ENCODE data around the gene TMEM150C. TPM values are rescaled to one million over a fixed set of nuclear protein-coding genes. Genes with fewer than 3 reads are reported as not detected.
"Not testable (repeated sequence)": the region's sequence is repeated elsewhere in the genome, so short reads cannot be mapped to it uniquely, and the experiment has no call there.

Gene TMEM150C
- total RNA-seq, 1 donor = 0.21 TPM

DNA sequence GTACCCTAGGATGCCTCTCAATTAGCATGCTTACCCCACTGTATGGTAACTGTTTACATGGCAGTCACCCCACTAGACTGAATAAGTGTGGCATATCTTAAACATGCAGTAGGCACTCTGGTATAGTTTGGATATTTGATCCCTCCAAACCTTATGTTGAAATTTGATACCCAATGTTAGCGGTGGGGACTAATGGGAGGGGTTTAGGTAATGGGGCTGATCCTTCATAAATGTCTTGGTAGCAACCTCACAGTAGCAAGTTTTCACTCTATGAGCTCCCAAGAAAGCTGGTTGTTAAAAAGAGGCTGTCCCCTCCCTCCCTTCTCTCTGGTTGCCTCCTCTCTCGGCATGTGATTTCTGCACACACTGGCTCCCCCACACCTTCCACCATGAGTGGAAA, 10.1 kb downstream of the TMEM150C start:
- Histone ChIP-seq H3K4me3 (ENCODE audit: low read length) (no peak overlapping the region), H3K9me3 (ENCODE audit: low read depth, low read length) (no peaks in the 10 kb centered on the region), H3K4me1 (ENCODE audit: insufficient read depth, low read length) (no peaks in the 10 kb centered on the region), H3K27me3 (ENCODE audit: insufficient read depth, low read length) (peaks cover 4% of the 10 kb centered on the region)

DNA sequence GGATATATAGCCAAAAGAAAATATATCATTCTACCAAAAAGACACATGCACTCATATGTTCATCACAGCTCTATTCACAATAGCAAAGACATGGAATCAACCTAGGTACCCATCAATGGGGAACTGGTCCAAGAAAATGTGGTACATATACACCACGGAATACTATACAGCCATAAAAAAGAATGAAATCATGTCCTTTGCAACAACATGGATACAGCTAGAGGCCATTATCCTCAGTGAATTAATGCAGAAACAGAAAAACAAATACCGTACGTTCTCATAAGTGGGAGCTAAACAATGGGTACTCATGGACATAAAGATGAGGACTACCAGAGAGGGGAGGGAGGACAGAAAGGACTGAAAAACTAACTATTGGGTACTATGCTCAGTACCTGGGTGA, 13.9 kb downstream of the TMEM150C start:
- not testable (repeated sequence) for H3K27me3 ChIP-seq (ENCODE audit: insufficient read depth, low read length); H3K4me1 ChIP-seq (ENCODE audit: insufficient read depth, low read length); H3K9me3 ChIP-seq (ENCODE audit: low read depth, low read length)

DNA sequence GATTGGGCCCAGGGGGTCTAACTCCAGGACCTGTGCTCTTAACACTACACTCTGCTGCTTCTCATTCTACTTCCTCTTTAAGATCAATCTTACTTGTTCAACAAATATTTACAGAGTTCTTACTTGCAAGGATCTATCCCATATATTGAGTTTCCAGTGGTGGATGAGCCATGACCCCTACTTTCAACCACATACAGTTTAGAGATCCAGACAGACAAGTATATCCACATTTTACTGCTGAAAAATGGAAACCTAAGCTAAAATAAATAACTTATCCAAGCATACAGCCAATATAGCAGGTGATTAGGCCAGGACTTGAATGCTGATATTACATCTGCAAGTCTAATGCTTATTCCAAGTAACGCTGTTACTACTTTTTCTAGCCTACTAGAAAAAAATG, 18.7 kb downstream of the TMEM150C start:
- H3K4me1 ChIP-seq (ENCODE audit: insufficient read depth, low read length) = no peaks in the 10 kb centered on the region
- no peaks in the 10 kb centered on the region for H3K9me3 ChIP-seq (ENCODE audit: low read depth, low read length)

More for the DNA sequence above, 13.9 kb downstream of the TMEM150C start:
- H3K4me3 ChIP-seq (ENCODE audit: low read length) = not testable (repeated sequence)

DNA sequence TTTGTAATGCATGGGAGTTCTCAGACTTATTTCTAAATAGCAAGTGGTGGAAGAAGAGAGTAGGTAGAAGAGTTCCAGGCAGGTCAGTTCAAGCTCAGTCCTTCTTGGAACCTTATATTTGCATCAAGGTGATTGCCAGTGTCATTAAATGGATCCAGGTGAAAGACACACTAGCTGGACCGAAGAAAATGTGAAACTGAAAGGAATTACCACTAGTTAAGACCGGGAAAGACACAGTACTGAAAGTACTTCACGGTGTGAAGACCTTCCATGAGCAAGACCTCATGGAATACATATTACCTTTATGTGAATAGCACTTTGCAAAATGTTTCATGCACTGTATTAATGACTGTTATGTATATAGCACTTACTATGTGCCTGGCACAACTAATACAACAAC, 19.1 kb downstream of the TMEM150C start:
- Histone ChIP-seq H3K27me3 (ENCODE audit: insufficient read depth, low read length) (no peaks in the 10 kb centered on the region), H3K4me1 (ENCODE audit: insufficient read depth, low read length) (no peaks in the 10 kb centered on the region), H3K9me3 (ENCODE audit: low read depth, low read length) (no peaks in the 10 kb centered on the region), H3K4me3 (ENCODE audit: low read length) (no peak overlapping the region)

More for the DNA sequence above, 18.7 kb downstream of the TMEM150C start:
- H3K4me3 ChIP-seq (ENCODE audit: low read length) = no peak overlapping the region
- no peaks in the 10 kb centered on the region for H3K27me3 ChIP-seq (ENCODE audit: insufficient read depth, low read length)

DNA sequence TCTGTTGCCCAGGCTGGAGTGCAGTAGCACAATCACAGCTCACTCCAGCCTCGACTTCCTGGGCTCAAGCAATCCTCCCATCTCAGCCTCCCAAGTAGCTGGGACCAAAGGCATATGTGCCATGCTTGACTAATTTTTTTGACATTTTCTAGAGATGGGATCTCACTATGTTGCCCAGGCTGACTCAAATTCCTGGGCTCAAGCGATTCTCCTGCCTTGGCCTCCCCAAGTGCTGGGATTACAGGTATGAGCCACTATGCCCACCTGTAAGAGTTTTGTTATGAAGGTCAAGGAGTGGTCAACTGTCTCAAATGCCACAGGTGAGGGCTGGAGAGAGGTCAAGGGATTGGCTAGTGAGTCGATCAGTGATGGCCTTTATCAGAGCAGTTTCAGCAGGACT, 32.5 kb downstream of the TMEM150C start:
- no peaks in the 10 kb centered on the region for H3K4me1 ChIP-seq (ENCODE audit: insufficient read depth, low read length)
- H3K4me3 ChIP-seq (ENCODE audit: low read length) = no peak overlapping the region
- H3K27me3 ChIP-seq (ENCODE audit: insufficient read depth, low read length) = no peaks in the 10 kb centered on the region
- no peaks in the 10 kb centered on the region for H3K9me3 ChIP-seq (ENCODE audit: low read depth, low read length)

DNA sequence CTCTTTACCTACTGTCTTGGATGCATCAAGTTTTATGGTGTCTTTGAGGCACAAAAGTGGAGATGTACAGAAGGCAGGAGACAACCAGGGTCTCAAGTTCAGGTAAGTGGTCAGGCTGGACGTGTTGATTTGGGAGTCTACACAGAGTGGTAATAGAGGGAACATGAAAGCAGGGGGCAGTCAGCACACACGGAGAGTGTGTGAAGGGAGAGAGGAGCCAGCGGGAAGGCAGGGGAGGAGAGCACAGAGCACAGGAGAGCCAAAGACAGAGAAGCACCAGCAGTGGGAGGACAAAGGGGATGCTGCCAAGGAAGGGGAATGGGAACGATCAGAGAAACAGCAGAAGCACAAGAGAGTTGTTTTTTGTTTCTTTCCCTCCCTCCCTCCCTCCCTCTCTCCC, 32.9 kb downstream of the TMEM150C start:
- Histone ChIP-seq H3K9me3 (ENCODE audit: low read depth, low read length) (no peaks in the 10 kb centered on the region), H3K4me1 (ENCODE audit: insufficient read depth, low read length) (no peaks in the 10 kb centered on the region), H3K4me3 (ENCODE audit: low read length) (no peak overlapping the region), H3K27me3 (ENCODE audit: insufficient read depth, low read length) (no peaks in the 10 kb centered on the region)

DNA sequence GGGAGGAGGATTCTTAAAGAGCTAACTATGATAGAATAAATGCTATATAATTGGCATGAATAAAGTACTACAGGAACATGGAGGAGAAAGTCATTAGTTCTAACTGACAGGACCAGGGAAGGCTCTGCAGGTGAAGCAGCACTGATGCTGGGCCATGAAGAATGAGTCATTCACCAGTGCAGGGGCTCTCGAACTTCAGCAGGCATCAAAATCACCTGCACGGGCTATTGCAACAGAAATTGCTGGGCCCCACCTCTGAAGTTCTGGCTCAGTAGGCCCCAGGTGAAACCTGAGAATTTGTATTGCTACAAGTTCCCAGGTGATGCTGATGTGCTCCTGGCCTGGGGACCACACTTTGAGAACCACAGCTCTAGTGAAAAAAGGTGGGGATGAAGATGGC, 33.7 kb downstream of the TMEM150C start:
- no peak overlapping the region for H3K4me3 ChIP-seq (ENCODE audit: low read length)
- H3K4me1 ChIP-seq (ENCODE audit: insufficient read depth, low read length) = no peaks in the 10 kb centered on the region
- no peaks in the 10 kb centered on the region for H3K27me3 ChIP-seq (ENCODE audit: insufficient read depth, low read length)
- H3K9me3 ChIP-seq (ENCODE audit: low read depth, low read length) = no peaks in the 10 kb centered on the region

DNA sequence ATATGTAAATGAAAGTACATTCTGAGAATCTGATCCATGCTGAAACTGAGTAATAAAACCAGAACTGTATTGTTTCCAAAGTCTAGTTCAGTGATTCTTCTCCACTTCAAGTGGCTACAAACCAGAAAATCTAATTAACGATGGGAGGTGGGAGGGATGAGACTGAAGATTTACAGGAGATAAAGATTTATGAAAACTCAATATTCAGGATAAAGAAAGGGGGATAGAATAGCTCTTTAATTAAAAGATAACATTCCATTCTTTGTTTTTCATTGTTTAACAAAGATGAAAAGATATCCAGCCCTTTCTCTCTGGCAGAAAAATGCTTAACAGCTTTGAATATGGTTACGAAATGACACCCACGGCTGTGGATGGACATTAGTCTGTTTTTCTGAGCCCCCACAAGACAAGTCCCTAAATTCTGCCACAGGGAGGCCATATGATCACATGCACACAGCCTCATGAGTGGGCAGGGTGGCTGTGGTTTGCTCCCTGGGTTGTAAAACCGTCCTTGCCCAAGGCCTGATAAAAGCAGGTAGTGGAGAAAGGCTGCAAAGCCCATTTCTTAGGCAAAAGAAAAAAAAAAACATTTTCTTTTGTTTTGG, 36.4 kb downstream of the TMEM150C start:
- Histone ChIP-seq H3K4me1 (ENCODE audit: insufficient read depth, low read length) (no peaks in the 10 kb centered on the region), H3K9me3 (ENCODE audit: low read depth, low read length) (no peaks in the 10 kb centered on the region)

DNA sequence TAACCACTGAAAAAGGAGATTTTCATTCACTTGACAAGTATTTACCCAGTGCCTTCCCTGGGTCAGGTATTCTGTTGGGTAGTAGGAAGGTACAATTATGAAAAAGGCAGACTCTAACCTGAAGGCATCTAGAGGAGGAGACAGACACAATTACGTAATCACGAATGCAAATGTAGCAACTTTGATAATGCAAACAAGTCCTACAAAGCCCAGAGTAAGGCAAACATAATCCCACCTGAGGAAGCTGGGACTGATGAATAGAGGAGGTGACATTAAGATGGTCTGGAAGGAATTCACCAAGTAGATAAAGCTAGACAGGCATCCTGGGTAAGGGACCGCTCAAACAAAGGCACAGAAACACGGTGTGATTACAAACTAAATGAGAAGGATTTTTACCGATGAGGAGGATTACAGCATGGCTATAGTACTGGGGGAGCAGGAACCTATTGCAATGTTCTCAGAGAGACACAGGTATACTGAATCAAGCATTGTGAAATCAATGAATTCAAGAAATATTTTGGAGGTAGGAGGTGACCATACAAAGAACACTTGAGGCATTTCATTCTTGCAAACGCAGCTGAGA, 37.1 kb downstream of the TMEM150C start:
- H3K9me3 ChIP-seq (ENCODE audit: low read depth, low read length) = no peaks in the 10 kb centered on the region
- no peaks in the 10 kb centered on the region for H3K4me1 ChIP-seq (ENCODE audit: insufficient read depth, low read length)
- H3K4me3 ChIP-seq (ENCODE audit: low read length) = no peak overlapping the region
- no peaks in the 10 kb centered on the region for H3K27me3 ChIP-seq (ENCODE audit: insufficient read depth, low read length)

More for the DNA sequence above, 36.4 kb downstream of the TMEM150C start:
- Histone ChIP-seq H3K4me3 (ENCODE audit: low read length) (no peak overlapping the region), H3K27me3 (ENCODE audit: insufficient read depth, low read length) (no peaks in the 10 kb centered on the region)

DNA sequence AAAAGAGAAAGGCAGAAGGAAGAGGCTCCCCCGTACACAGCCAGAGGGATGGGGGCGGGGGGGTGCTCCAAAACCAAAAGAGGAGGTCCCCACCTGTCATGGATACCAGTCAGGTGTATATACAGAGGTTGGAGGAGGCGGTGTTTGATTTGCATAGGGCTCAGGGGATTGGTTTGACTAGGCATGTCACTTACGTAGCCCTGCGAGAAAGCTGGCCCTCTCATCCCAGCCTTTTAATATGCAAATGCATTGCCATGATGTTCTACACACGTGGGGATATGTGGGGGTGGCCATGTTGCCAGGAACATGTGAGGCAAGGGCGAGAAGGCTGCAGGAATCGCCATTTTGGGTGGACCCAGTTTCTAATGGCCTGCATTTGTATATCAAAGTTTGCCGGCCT, 38.6 kb downstream of the TMEM150C start:
- no peaks in the 10 kb centered on the region for H3K27me3 ChIP-seq (ENCODE audit: insufficient read depth, low read length)

DNA sequence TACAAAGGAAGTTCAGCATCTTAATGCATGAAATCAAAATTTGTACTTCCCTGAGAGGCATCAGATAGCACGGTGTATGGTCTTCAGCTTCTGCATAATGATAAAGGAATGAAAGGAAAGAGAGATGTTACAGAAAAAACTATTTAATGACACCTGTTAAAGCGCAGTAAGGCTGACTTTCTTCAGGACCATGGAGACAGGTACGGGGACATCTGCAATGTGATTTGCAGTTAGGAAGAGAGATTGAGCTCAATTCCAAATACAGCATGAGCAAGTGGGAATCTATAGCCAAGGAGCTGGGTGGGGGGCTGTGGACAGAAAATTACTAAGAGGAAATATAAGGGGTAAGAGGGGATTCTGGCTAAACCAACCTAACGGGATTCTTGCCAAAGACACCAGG, 39.3 kb downstream of the TMEM150C start:
- no peaks in the 10 kb centered on the region for H3K4me1 ChIP-seq (ENCODE audit: insufficient read depth, low read length)

More for the DNA sequence above, 38.6 kb downstream of the TMEM150C start:
- Histone ChIP-seq H3K4me1 (ENCODE audit: insufficient read depth, low read length) (no peaks in the 10 kb centered on the region), H3K4me3 (ENCODE audit: low read length) (no peak overlapping the region), H3K9me3 (ENCODE audit: low read depth, low read length) (no peaks in the 10 kb centered on the region)

DNA sequence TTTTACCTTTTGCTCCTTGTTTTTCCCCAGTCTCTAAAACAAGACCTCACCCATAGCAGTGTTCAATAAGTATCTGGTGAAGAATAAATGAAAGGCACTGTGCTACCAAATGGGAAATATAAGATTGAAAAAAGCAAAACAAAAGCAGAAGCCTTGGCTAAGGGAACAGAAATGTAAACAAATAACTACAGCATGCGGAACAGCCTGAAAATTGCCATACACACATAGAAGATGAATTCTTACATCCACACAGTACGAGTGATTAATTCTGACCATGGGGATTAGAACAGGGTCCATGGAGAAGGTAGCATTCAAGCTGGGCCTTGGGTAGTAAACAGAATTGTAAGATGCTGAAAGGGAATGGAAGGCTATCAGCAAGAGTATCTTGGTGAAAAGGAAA, 40.5 kb downstream of the TMEM150C start:
- Histone ChIP-seq H3K27me3 (ENCODE audit: insufficient read depth, low read length) (no peaks in the 10 kb centered on the region), H3K4me1 (ENCODE audit: insufficient read depth, low read length) (no peaks in the 10 kb centered on the region), H3K4me3 (ENCODE audit: low read length) (no peak overlapping the region), H3K9me3 (ENCODE audit: low read depth, low read length) (no peaks in the 10 kb centered on the region)

More for the DNA sequence above, 39.3 kb downstream of the TMEM150C start:
- H3K9me3 ChIP-seq (ENCODE audit: low read depth, low read length) = no peaks in the 10 kb centered on the region
- H3K27me3 ChIP-seq (ENCODE audit: insufficient read depth, low read length) = no peaks in the 10 kb centered on the region
- H3K4me3 ChIP-seq (ENCODE audit: low read length) = no peak overlapping the region

DNA sequence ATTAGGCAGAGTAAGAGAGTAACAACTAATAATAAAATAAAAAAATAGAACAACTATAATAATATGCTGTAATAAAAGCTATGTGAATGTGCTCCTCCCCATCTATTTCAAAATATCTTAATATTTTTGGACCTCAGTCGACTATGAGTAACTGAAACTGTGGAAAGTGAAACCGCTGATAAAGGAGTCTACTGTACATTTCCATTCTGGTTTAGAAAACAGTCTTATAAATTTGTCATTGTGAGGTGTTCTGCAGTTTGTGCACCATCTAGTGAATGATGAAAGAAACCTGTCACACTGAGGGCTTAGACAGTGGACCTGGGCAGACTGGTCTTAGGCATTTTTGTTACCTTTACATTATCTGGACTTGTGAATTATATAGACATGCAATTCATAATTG, 42.0 kb downstream of the TMEM150C start:
- Histone ChIP-seq H3K4me3 (ENCODE audit: low read length) (no peak overlapping the region), H3K4me1 (ENCODE audit: insufficient read depth, low read length) (no peaks in the 10 kb centered on the region), H3K27me3 (ENCODE audit: insufficient read depth, low read length) (no peaks in the 10 kb centered on the region), H3K9me3 (ENCODE audit: low read depth, low read length) (no peaks in the 10 kb centered on the region)

DNA sequence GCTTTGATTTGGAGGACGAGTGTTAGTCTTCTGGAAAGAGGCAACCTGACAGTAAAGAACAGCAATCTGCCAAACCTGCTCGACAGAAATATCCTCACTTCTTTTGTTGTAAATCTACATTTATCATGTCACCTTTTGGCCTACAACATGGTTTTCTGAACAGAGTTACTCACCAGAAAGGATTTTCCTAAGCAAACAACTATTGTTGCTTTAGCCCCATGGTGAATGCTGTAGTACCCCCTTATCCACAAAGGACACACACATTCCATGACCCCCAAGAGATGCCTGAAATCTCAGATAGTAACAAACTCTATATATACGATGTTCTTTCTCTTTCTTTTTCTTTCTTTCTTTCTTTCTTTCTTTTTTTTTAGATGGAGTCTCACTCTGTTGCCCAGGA, 42.7 kb downstream of the TMEM150C start:
- Histone ChIP-seq H3K4me3 (ENCODE audit: low read length) (no peak overlapping the region), H3K9me3 (ENCODE audit: low read depth, low read length) (no peaks in the 10 kb centered on the region), H3K27me3 (ENCODE audit: insufficient read depth, low read length) (no peaks in the 10 kb centered on the region), H3K4me1 (ENCODE audit: insufficient read depth, low read length) (no peaks in the 10 kb centered on the region)

DNA sequence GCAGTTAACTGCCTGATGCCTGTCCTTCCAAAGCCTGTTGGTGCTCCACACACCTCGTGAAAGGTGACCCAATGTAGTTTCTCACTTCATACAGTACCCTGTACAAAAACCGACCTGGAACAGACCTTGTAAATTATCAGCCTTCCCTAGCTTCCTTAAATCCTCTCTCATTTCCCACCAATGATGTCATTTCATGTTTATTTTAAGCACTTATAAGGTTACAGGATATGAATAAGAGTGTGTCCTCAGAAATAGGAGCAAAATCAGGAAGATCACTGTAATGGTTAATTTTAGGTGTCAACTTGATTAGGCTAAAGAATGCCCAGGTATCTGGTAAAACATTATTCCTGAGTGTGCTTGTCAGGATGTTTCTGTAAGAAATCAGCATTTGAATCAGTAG, 44.7 kb downstream of the TMEM150C start:
- Histone ChIP-seq H3K4me3 (ENCODE audit: low read length) (no peak overlapping the region), H3K27me3 (ENCODE audit: insufficient read depth, low read length) (no peaks in the 10 kb centered on the region), H3K9me3 (ENCODE audit: low read depth, low read length) (no peaks in the 10 kb centered on the region), H3K4me1 (ENCODE audit: insufficient read depth, low read length) (no peaks in the 10 kb centered on the region)

DNA sequence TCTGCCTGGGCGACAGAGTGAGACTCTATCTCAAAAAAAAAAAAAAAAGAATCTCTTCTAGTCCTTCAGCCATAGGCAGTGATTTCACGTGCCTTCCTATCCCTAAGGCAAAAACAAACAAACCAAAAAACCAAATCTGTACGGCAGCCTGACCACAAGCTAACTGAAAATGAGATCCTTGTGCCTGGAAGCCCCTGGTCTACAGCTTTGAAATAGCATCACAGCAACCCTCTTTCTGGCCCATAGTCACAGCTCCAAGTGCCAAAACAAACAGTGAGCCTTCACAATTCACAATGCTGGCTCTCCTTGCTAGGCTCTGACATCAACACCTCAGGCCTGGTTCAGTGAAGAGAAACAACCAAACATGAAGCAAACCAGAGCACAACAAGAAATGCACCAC, 46.1 kb downstream of the TMEM150C start:
- Histone ChIP-seq H3K27me3 (ENCODE audit: insufficient read depth, low read length) (no peaks in the 10 kb centered on the region), H3K9me3 (ENCODE audit: low read depth, low read length) (no peaks in the 10 kb centered on the region), H3K4me3 (ENCODE audit: low read length) (no peak overlapping the region), H3K4me1 (ENCODE audit: insufficient read depth, low read length) (no peaks in the 10 kb centered on the region)

All from mononuclear cell (primary cell).